Panc1 (cell line): ENCODE results near the gene HPCAL1.

Source experiments
- POLR2AphosphoS5 ChIP-seq: IDR thresholded peaks from 2 replicates; pipeline ENCODE4 v1.6.1; 2012; ENCODE audit warnings: mild to moderate bottlenecking, low read depth, low read length, moderate library complexity
- SIN3A ChIP-seq: IDR thresholded peaks from 2 replicates; pipeline ENCODE4 v1.6.1; 2012; ENCODE audit warnings: low read depth, mild to moderate bottlenecking, low read length, moderate library complexity, borderline replicate concordance; ENCODE audit not compliant: insufficient read depth
- TCF7L2 ChIP-seq: IDR thresholded peaks from 2 replicates; pipeline ENCODE4 v1.6.1; 2011; ENCODE audit warnings: mild to moderate bottlenecking, low read depth, low read length, inconsistent platforms
- TF ChIP-seq, protein P1 (sequence below): fragments of 450-650 bp; IDR thresholded peaks from 2 replicates; pipeline ENCODE4 v1.5.1; 2017; ENCODE audit warnings: mild to moderate bottlenecking
- TF ChIP-seq, protein P2 (sequence below), 2 experiments: IDR thresholded peaks; 2 replicates each; pipeline ENCODE4 v1.6.1; 2011 to 2012; ENCODE audit warnings: low read depth in 2 of 2, control low read depth in 1 of 2, low read length in 1 of 2, mild to moderate bottlenecking in 1 of 2, moderate library complexity in 1 of 2; ENCODE audit not compliant: insufficient read depth in 1 of 2

DNA sequence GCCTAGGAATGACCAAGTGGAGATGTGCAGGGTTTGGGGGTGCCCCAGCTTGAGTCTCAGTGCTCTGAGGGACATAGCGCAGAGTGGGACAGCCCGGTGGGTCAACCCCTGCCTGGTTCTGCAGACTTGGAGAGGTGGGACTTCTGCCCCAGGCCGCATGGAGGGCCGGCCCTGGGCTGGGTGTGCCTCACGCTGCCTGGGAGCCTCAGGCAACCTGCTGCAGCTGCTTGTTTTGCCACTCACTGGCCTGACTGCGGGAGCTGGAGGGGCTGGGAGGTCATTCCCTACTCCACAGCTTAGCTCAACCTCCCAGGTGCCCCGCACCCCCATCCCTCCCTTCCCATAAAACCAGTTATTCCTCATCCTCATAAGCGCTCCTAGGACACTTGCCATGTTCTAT, 112.3 kb downstream of the HPCAL1 start:
- TF ChIP-seq, protein P1, sequence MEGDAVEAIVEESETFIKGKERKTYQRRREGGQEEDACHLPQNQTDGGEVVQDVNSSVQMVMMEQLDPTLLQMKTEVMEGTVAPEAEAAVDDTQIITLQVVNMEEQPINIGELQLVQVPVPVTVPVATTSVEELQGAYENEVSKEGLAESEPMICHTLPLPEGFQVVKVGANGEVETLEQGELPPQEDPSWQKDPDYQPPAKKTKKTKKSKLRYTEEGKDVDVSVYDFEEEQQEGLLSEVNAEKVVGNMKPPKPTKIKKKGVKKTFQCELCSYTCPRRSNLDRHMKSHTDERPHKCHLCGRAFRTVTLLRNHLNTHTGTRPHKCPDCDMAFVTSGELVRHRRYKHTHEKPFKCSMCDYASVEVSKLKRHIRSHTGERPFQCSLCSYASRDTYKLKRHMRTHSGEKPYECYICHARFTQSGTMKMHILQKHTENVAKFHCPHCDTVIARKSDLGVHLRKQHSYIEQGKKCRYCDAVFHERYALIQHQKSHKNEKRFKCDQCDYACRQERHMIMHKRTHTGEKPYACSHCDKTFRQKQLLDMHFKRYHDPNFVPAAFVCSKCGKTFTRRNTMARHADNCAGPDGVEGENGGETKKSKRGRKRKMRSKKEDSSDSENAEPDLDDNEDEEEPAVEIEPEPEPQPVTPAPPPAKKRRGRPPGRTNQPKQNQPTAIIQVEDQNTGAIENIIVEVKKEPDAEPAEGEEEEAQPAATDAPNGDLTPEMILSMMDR: no peak
- TF ChIP-seq POLR2AphosphoS5 (no peak), TCF7L2 (no peak), SIN3A (no peak)
- TF ChIP-seq, protein P2, sequence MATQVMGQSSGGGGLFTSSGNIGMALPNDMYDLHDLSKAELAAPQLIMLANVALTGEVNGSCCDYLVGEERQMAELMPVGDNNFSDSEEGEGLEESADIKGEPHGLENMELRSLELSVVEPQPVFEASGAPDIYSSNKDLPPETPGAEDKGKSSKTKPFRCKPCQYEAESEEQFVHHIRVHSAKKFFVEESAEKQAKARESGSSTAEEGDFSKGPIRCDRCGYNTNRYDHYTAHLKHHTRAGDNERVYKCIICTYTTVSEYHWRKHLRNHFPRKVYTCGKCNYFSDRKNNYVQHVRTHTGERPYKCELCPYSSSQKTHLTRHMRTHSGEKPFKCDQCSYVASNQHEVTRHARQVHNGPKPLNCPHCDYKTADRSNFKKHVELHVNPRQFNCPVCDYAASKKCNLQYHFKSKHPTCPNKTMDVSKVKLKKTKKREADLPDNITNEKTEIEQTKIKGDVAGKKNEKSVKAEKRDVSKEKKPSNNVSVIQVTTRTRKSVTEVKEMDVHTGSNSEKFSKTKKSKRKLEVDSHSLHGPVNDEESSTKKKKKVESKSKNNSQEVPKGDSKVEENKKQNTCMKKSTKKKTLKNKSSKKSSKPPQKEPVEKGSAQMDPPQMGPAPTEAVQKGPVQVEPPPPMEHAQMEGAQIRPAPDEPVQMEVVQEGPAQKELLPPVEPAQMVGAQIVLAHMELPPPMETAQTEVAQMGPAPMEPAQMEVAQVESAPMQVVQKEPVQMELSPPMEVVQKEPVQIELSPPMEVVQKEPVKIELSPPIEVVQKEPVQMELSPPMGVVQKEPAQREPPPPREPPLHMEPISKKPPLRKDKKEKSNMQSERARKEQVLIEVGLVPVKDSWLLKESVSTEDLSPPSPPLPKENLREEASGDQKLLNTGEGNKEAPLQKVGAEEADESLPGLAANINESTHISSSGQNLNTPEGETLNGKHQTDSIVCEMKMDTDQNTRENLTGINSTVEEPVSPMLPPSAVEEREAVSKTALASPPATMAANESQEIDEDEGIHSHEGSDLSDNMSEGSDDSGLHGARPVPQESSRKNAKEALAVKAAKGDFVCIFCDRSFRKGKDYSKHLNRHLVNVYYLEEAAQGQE (IDR thresholded peaks at IDR 0.05; ENCODE audit: insufficient read depth in 1 of 2, low read depth in 2 of 2, low read length in 1 of 2): no peak
